MM.1S (cell line): ENCODE data around the gene ARAP2.

Source experiments
- EZH2 ChIP-seq: fragments of 300-600 bp; sonication (generic); optimal IDR thresholded peaks from 2 replicates; pipeline ENCODE3; 2017; ENCODE audit warnings: low read depth, mild to moderate bottlenecking, antibody characterized with exemption, low read length, mixed read lengths
- EZH2phosphoT487 ChIP-seq: fragments of 300-600 bp; sonication (generic); IDR thresholded peaks from 2 replicates; pipeline ENCODE4 v1.6.1; 2018; ENCODE audit warnings: antibody characterized with exemption, low read length
- TF ChIP-seq, protein P1 (sequence below): fragments of 300-600 bp; sonication (generic); IDR thresholded peaks from 2 replicates; pipeline ENCODE4 v1.5.1; 2016; ENCODE audit warnings: antibody characterized with exemption, low read length, mixed read lengths

GRCh38 chr4:36038491-36038890 is 205.8 kb downstream of the ARAP2 start:
- TF ChIP-seq, protein P1, sequence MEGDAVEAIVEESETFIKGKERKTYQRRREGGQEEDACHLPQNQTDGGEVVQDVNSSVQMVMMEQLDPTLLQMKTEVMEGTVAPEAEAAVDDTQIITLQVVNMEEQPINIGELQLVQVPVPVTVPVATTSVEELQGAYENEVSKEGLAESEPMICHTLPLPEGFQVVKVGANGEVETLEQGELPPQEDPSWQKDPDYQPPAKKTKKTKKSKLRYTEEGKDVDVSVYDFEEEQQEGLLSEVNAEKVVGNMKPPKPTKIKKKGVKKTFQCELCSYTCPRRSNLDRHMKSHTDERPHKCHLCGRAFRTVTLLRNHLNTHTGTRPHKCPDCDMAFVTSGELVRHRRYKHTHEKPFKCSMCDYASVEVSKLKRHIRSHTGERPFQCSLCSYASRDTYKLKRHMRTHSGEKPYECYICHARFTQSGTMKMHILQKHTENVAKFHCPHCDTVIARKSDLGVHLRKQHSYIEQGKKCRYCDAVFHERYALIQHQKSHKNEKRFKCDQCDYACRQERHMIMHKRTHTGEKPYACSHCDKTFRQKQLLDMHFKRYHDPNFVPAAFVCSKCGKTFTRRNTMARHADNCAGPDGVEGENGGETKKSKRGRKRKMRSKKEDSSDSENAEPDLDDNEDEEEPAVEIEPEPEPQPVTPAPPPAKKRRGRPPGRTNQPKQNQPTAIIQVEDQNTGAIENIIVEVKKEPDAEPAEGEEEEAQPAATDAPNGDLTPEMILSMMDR, result no peak
- TF ChIP-seq EZH2 (no peak), EZH2phosphoT487 (no peak)
